ENCODE measurements around the gene TBC1D8.

Gene TBC1D8

GRCh38 chr2:101027852-101028251 lies 123.3 kb downstream of the TBC1D8 start:
- no peak overlapping the region for H3K27ac Mint-ChIP-seq
- H3K4me1 Mint-ChIP-seq (ENCODE audit: low read depth): no peaks in the 10 kb centered on the region
- no peak overlapping the region for H3K4me3 Mint-ChIP-seq
- H3K27me3 Mint-ChIP-seq: peaks cover 2% of the 10 kb centered on the region
- H3K9me3 Mint-ChIP-seq: no peaks in the 10 kb centered on the region
- H3K36me3 Mint-ChIP-seq (ENCODE audit: low read depth): no peaks in the 10 kb centered on the region

DNA sequence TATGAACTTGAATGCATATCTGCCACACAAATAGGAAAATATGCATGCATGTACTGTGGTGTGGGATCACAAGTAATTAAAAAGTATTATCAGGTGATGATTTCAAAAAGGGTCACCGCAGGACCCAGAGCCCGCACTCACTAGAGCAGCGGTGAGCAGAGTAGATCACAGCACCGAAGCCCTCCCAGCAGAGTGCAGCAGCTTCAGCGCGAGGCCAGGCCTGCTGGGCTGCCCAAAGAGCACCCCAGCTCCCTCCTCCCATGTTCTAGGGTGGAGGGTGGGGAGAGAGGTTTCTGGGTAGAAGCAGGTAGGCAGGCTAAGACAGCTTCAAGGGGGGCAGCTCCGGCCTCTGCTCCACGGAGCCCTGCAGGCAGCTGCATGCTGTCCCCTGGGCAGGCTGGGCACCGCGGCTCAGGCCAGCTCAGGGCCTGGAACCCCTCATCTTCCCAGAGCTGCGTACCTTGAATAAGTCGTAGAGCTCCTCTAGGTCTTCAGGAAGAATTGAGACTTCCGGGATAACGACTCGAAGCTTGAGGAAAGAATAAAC lies 124.2 kb downstream of the TBC1D8 start:
- Mint-ChIP-seq H3K4me3 (no peak overlapping the region), H3K9me3 (no peaks in the 10 kb centered on the region), H3K27ac (no peak overlapping the region), H3K36me3 (ENCODE audit: low read depth) (no peaks in the 10 kb centered on the region), H3K4me1 (ENCODE audit: low read depth) (no peaks in the 10 kb centered on the region), H3K27me3 (no peaks in the 10 kb centered on the region)

DNA sequence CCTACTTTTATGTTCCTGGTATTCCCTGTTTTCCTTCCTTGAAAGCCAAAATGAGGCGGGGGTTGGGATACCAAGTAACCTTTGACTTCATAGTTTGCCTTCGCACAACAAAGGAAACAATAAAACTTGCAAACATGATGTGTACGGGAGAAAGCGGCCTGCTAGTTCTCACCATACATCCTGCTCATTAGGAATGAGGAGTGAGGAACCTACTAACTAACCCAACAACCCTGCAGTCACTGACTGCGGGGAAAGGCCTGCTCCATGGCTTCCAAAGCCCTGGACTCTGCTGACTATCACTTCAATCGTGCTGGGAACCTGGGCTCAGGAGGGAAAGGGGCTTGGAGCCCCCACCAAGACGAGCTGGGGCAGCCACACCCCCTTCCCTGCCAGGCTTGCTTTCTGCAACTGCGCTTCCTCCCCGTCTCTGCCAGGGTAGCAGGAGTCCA lies 124.9 kb downstream of the TBC1D8 start:
- Mint-ChIP-seq H3K4me1 (ENCODE audit: low read depth) (no peaks in the 10 kb centered on the region), H3K36me3 (ENCODE audit: low read depth) (no peaks in the 10 kb centered on the region), H3K27me3 (no peaks in the 10 kb centered on the region), H3K9me3 (no peaks in the 10 kb centered on the region), H3K4me3 (no peak overlapping the region), H3K27ac (no peak overlapping the region)

- Mint-ChIP-seq H3K27me3 (no peaks in the 10 kb centered on the region), H3K27ac (no peak overlapping the region), H3K4me3 (no peak overlapping the region), H3K9me3 (no peaks in the 10 kb centered on the region), H3K4me1 (ENCODE audit: low read depth) (no peaks in the 10 kb centered on the region), H3K36me3 (ENCODE audit: low read depth) (peaks cover 2% of the 10 kb centered on the region)
Measured at GRCh38 chr2:101025561-101025960, 125.6 kb downstream of the TBC1D8 start.

- Mint-ChIP-seq H3K27ac (no peak overlapping the region), H3K4me3 (no peak overlapping the region), H3K36me3 (ENCODE audit: low read depth) (peaks cover 13% of the 10 kb centered on the region), H3K9me3 (no peaks in the 10 kb centered on the region), H3K4me1 (ENCODE audit: low read depth) (no peaks in the 10 kb centered on the region), H3K27me3 (no peaks in the 10 kb centered on the region)
Measured at GRCh38 chr2:101023327-101024107, 127.7 kb downstream of the TBC1D8 start.

DNA sequence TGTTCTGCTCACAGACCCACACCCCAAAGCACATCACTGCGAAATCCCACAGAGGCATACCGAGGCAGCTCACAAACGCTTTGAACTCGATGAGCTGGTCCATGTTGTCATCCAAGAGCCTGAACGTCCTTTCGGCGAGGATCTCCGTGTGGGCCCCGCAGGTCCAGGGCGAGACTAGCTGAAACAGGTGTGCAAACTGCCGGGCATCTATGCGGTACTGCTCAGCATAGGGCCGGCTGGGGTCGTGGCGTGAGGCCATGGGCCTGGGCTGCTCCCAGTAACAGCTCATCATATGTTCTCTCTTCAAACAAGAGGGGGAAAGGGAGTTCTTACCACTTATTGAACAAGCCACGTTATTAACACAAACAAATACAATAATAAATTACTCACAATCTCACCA lies 129.0 kb downstream of the TBC1D8 start:
- no peaks in the 10 kb centered on the region for H3K27me3 Mint-ChIP-seq
- no peak overlapping the region for H3K4me3 Mint-ChIP-seq
- H3K36me3 Mint-ChIP-seq (ENCODE audit: low read depth): peaks cover 17% of the 10 kb centered on the region
- no peaks in the 10 kb centered on the region for H3K4me1 Mint-ChIP-seq (ENCODE audit: low read depth)
- H3K9me3 Mint-ChIP-seq: no peaks in the 10 kb centered on the region
- no peak overlapping the region for H3K27ac Mint-ChIP-seq

DNA sequence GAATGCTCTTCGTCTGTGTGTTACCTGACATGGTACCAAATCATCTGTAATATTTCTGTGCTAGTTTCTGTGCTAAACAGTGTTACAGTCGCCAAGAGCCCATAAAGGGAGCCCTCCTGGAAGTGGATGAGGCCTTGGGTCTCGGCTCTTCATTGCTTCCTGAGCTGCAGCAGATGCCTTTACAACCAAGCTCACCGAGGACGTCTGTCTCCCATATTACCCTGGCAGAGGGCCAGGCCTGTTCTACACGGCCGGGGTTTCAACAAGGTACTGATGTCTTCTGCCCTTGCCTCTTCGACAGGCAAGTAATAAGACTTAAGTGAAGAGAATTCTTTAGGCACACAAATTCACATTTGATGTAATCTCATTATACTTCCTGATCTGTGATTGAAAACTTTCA lies 132.2 kb downstream of the TBC1D8 start:
- Mint-ChIP-seq H3K36me3 (ENCODE audit: low read depth) (peaks cover 29% of the 10 kb centered on the region), H3K4me1 (ENCODE audit: low read depth) (no peaks in the 10 kb centered on the region), H3K4me3 (no peak overlapping the region), H3K27ac (peak overlapping the region; percentile 36), H3K27me3 (no peaks in the 10 kb centered on the region), H3K9me3 (no peaks in the 10 kb centered on the region)

- Mint-ChIP-seq H3K4me1 (ENCODE audit: low read depth) (peaks cover 5% of the 10 kb centered on the region), H3K36me3 (ENCODE audit: low read depth) (peaks cover 43% of the 10 kb centered on the region), H3K27ac (no peak overlapping the region), H3K4me3 (no peak overlapping the region), H3K27me3 (no peaks in the 10 kb centered on the region), H3K9me3 (no peaks in the 10 kb centered on the region)
Measured at GRCh38 chr2:101017371-101017770, 133.8 kb downstream of the TBC1D8 start.

DNA sequence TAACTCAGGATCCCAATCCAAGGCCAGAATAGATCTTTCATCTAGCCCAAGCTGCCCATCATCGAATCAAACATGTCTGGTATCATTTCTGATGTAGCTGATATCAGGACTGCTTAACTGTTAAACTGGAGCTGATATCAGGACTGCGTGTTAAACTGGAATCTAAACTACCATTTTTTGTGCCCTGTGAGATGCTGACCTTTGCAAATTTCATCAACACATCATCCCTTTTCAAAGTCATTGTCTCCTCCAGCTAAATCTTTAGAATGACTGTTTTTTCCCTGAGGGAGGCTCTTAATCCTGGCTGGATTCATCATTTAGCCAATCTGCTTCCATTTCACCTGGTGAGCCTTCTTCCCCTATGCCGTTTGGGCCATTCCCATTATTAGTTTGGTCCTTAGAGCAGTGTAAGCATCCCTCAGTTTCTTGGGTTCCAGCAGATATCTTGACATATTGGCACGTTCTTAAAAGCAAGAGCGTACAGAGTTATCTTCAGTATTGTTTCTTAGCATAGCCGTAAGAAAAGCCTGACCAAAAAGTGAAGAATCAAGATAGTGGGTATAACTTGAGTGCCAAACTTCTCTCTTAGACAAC lies 136.8 kb downstream of the TBC1D8 start:
- H3K4me3 Mint-ChIP-seq: no peak overlapping the region
- no peaks in the 10 kb centered on the region for H3K9me3 Mint-ChIP-seq
- no peaks in the 10 kb centered on the region for H3K27me3 Mint-ChIP-seq
- peaks cover 50% of the 10 kb centered on the region for H3K36me3 Mint-ChIP-seq (ENCODE audit: low read depth)
- H3K4me1 Mint-ChIP-seq (ENCODE audit: low read depth): peaks cover 10% of the 10 kb centered on the region
- no peak overlapping the region for H3K27ac Mint-ChIP-seq

- peaks cover 54% of the 10 kb centered on the region for H3K36me3 Mint-ChIP-seq (ENCODE audit: low read depth)
- H3K9me3 Mint-ChIP-seq: no peaks in the 10 kb centered on the region
- peak overlapping the region; percentile 1 for H3K27ac Mint-ChIP-seq
- H3K27me3 Mint-ChIP-seq: no peaks in the 10 kb centered on the region
- H3K4me1 Mint-ChIP-seq (ENCODE audit: low read depth): peaks cover 20% of the 10 kb centered on the region
- H3K4me3 Mint-ChIP-seq: no peak overlapping the region
Measured at GRCh38 chr2:101012706-101013181, 138.4 kb downstream of the TBC1D8 start.

GRCh38 chr2:101012054-101012705 lies 139.0 kb downstream of the TBC1D8 start:
- Mint-ChIP-seq H3K27me3 (no peaks in the 10 kb centered on the region), H3K36me3 (ENCODE audit: low read depth) (peaks cover 59% of the 10 kb centered on the region), H3K4me3 (no peak overlapping the region), H3K9me3 (no peaks in the 10 kb centered on the region), H3K27ac (peak overlapping the region; percentile 51), H3K4me1 (ENCODE audit: low read depth) (peaks cover 26% of the 10 kb centered on the region)

- Mint-ChIP-seq H3K4me1 (ENCODE audit: low read depth) (peaks cover 36% of the 10 kb centered on the region), H3K4me3 (no peak overlapping the region), H3K27ac (peak overlapping the region; percentile 49), H3K27me3 (no peaks in the 10 kb centered on the region), H3K36me3 (ENCODE audit: low read depth) (peaks cover 70% of the 10 kb centered on the region), H3K9me3 (no peaks in the 10 kb centered on the region)
Measured at GRCh38 chr2:101011152-101011551, 140.0 kb downstream of the TBC1D8 start.

- H3K9me3 Mint-ChIP-seq: no peaks in the 10 kb centered on the region
- H3K4me1 Mint-ChIP-seq (ENCODE audit: low read depth): peaks cover 64% of the 10 kb centered on the region
- peak overlapping the region; percentile 50 for H3K4me3 Mint-ChIP-seq
- no peaks in the 10 kb centered on the region for H3K27me3 Mint-ChIP-seq
- peak overlapping the region; percentile 74 for H3K27ac Mint-ChIP-seq
- peaks cover 81% of the 10 kb centered on the region for H3K36me3 Mint-ChIP-seq (ENCODE audit: low read depth)
Measured at GRCh38 chr2:101007415-101008345, 143.5 kb downstream of the TBC1D8 start.

DNA sequence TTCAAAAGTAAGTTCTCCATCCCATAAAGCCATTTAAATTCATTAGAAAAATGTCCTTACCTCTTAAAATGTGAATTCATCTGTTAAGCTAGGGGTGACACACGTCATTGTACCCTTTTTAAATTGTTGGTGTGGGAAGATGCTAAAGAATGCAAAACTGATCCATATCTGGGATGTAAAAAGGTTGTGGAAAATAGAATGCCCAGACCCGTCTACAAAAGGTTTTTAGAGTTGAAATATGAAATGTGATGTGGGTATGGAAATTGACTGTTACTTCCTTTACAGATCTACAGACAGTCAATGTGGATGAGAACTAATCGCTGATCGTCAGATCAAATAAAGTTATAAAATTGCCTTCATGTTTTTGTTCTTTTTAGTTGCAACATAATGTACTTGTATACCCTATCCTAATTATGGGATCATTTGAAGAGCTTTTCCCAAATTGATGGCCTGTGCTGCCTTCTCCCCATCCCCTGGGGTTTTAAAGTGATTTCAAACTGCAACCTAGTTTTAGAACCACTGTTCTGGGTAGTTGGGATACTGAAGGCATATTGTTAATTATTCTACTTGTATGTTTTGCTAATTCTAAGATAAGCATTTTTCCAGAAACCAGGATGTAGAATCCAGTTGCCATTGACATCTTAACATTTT lies 145.0 kb downstream of the TBC1D8 start:
- Mint-ChIP-seq H3K36me3 (ENCODE audit: low read depth) (peaks cover 85% of the 10 kb centered on the region), H3K4me1 (ENCODE audit: low read depth) (peaks cover 67% of the 10 kb centered on the region), H3K9me3 (no peaks in the 10 kb centered on the region), H3K27me3 (no peaks in the 10 kb centered on the region), H3K27ac (peak overlapping the region; percentile 98), H3K4me3 (peak overlapping the region; percentile 96)
